Breast epithelium (tissue), 4 donors: ENCODE measurements around the gene MPZ. TPM values are rescaled to one million over a fixed set of nuclear protein-coding genes. Genes with fewer than 3 reads are reported as not detected.

Experiments used
- DNase-seq, 2 donors: peaks; one replicate each; pipeline ENCODE4 v3.0.0-alpha.2; 2019; ENCODE audit warnings: low spot score in 2 of 2
- H3K27ac ChIP-seq, 2 donors: fragments of 200-600 bp; sonication (generic) in 1 of 2; one replicate each; pipeline ENCODE4 v1.5.1; 2016 to 2019; ENCODE audit warnings: mild to moderate bottlenecking in 1 of 2
- H3K27me3 ChIP-seq, 2 donors: fragments of 200-600 bp; sonication (generic) in 1 of 2; one replicate each; pipeline versions ENCODE4 v1.5.1 to v1.6.0; 2017 to 2019; ENCODE audit warnings: control low read depth in 1 of 2, mild to moderate bottlenecking in 1 of 2
- H3K36me3 ChIP-seq: fragments of 200-600 bp; one replicate; pipeline ENCODE4 v1.5.1; 2019
- H3K4me1 ChIP-seq, 2 donors: fragments of 200-600 bp; sonication (generic); one replicate each; pipeline ENCODE4 v1.5.1; 2016 to 2019; ENCODE audit warnings: control low read depth in 1 of 2
- H3K4me3 ChIP-seq, 3 donors: fragments of 200-600 bp; sonication (generic); 1 replicate in 2 of 3; 2 replicates in 1 of 3; pipeline ENCODE4 v1.5.1; 2016 to 2019; ENCODE audit warnings: mild to moderate bottlenecking in 3 of 3, moderate library complexity in 2 of 3
- H3K9me3 ChIP-seq, 2 donors: fragments of 200-600 bp; sonication (generic) in 1 of 2; one replicate each; pipeline ENCODE4 v1.5.1; 2016 to 2019; ENCODE audit warnings: control low read depth in 1 of 2
- POLR2A ChIP-seq: fragments of 450-650 bp; IDR thresholded peaks from one replicate; pipeline ENCODE4 v1.6.1; 2016; ENCODE audit warnings: antibody characterized with exemption, mild to moderate bottlenecking, moderate library complexity
- POLR2AphosphoS5 ChIP-seq, 3 donors: sonication (generic); formaldehyde crosslinking; IDR thresholded peaks; one replicate each; pipeline ENCODE4 v1.6.1; 2017; ENCODE audit warnings: antibody characterized with exemption in 3 of 3
- intact Hi-C: fragments of 100-400 bp; cut with DNase I; formaldehyde crosslinking; loops from one replicate; pipeline ENCODE4 v1.15.1; 2023; ENCODE audit warnings: low total_unique reads
- total RNA-seq, 3 donors: library from RNA; depleted of rRNA; stranded (reverse); fragments of >200 nt; gene quantifications; one replicate each; pipeline ENCODE4 v1.1.0, GENCODE V29; 2016
- TF ChIP-seq, protein P1 (sequence below), 3 donors: fragments of 450-650 bp; IDR thresholded peaks; one replicate each; pipeline ENCODE4 v1.5.1; 2016 to 2017; ENCODE audit warnings: antibody characterized with exemption in 3 of 3, mild to moderate bottlenecking in 3 of 3, moderate library complexity in 3 of 3

Gene MPZ
- total RNA-seq, 3 donors from 2014 or later, result 1.3 to 3.6 (median 3.2) TPM

DNA sequence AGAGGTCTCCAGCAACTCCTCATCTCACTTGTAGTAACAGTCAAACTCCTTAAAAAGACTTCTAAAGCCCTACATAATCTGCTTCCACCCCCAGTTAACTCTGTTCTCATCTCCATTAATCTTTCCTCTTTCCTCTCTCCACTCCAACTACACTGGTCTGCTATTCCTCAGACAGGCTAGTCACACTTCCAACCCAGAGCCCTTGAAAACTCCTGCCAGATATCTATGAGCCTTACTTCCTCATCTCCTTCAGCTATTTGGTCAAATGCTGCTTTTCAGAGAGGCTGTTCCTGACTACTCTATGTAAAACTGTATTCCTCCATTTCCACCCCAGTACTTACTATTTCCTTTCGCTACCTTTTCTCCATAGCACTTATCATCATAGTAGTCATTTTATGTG, 26.8 kb downstream of the MPZ start:
- no peak for TF ChIP-seq POLR2AphosphoS5 (IDR thresholded peaks at IDR 0.05)
- TF ChIP-seq POLR2A, result no peak
- TF ChIP-seq, protein P1, sequence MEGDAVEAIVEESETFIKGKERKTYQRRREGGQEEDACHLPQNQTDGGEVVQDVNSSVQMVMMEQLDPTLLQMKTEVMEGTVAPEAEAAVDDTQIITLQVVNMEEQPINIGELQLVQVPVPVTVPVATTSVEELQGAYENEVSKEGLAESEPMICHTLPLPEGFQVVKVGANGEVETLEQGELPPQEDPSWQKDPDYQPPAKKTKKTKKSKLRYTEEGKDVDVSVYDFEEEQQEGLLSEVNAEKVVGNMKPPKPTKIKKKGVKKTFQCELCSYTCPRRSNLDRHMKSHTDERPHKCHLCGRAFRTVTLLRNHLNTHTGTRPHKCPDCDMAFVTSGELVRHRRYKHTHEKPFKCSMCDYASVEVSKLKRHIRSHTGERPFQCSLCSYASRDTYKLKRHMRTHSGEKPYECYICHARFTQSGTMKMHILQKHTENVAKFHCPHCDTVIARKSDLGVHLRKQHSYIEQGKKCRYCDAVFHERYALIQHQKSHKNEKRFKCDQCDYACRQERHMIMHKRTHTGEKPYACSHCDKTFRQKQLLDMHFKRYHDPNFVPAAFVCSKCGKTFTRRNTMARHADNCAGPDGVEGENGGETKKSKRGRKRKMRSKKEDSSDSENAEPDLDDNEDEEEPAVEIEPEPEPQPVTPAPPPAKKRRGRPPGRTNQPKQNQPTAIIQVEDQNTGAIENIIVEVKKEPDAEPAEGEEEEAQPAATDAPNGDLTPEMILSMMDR (IDR thresholded peaks at IDR 0.05), result no peak

DNA sequence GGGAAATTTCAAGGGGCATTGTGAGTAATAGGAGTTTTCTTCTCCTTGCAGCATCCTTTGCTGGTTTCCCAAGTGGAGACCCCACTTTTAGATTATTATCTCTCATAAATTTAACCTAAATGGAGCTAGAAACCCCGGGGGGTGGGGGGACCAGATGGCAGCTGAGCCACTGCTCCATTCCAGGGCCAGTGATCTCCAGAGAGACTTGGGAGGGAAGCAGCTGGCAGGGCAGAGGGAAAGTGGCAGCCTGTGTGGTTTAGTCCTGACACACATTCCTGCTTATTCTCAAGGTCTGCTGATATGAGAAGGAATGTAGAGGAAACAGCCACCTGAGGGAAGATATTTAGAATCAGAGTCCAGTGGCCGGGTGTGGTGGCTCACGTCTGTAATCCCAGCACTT, 34.9 kb downstream of the MPZ start:
- Histone ChIP-seq H3K27me3 (no peaks in the 10 kb centered on the region), H3K36me3 (no peaks in the 10 kb centered on the region), H3K27ac (no peak overlapping the region), H3K9me3 (no peaks in the 10 kb centered on the region), H3K4me1 (no peaks in the 10 kb centered on the region), H3K4me3 (no peak overlapping the region)
- TF ChIP-seq, protein P1 (IDR thresholded peaks at IDR 0.05), result no peak
- no peak for TF ChIP-seq POLR2AphosphoS5 (IDR thresholded peaks at IDR 0.05)
- TF ChIP-seq POLR2A, result no peak
- intact Hi-C loops, result no loop called here
- DNase-seq, result no peak

More for the DNA sequence above, 26.8 kb downstream of the MPZ start:
- Histone ChIP-seq H3K27me3 (no peaks in the 10 kb centered on the region), H3K36me3 (no peaks in the 10 kb centered on the region), H3K9me3 (no peaks in the 10 kb centered on the region), H3K27ac (no peak overlapping the region), H3K4me1 (no peaks in the 10 kb centered on the region), H3K4me3 (no peak overlapping the region)
- intact Hi-C loops, result no loop called here
- no peak for DNase-seq

DNA sequence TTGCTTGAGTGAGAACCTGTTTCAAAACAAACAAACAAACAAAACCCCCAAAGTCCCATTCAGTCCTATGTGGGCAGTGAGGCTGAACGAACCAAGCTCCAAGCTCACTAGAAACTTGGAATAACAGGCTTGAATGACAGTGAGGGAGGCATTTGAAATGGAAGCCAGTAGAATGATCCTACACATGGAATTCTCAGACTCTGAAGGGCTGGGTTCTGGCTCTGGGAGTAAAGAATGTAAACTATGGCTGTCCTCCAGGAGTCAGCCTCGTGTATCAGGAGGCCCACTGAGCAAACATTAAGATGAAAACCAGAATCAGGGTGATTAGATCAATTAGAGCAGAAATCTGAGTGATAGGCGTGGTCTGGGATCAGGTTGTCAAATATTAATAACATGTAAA, 36.4 kb downstream of the MPZ start:
- Histone ChIP-seq H3K4me1 (no peaks in the 10 kb centered on the region), H3K27me3 (no peaks in the 10 kb centered on the region), H3K27ac (no peak overlapping the region), H3K4me3 (no peak overlapping the region), H3K36me3 (no peaks in the 10 kb centered on the region), H3K9me3 (no peaks in the 10 kb centered on the region)
- DNase-seq, result no peak
- intact Hi-C loops, result no loop called here
- no peak for TF ChIP-seq POLR2A
- TF ChIP-seq, protein P1 (IDR thresholded peaks at IDR 0.05), result no peak
- no peak for TF ChIP-seq POLR2AphosphoS5 (IDR thresholded peaks at IDR 0.05)

DNA sequence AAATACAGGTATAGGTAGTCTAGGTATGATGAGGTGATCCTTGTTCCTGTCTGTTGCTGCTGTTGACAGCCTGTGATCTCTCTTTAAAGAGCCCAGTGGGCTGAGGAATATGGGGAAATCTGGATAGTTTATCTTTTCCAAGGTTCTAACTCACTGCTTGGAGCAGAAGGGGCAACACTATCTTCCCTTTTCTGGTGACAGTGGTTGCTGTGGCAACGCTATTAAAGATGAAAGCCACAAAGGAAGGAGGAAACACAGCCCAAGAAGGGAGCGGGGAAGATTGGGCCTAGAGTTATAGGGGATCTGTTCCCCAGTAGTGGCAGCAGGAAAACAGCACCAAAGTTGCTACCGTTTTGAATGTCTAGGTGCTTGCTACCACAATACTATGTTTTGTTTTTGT, 42.4 kb downstream of the MPZ start:
- TF ChIP-seq POLR2AphosphoS5 (IDR thresholded peaks at IDR 0.05) (no peak), POLR2A (no peak)
- TF ChIP-seq, protein P1 (IDR thresholded peaks at IDR 0.05), result no peak
- Histone ChIP-seq H3K27me3 (no peaks in the 10 kb centered on the region), H3K4me1 (no peaks in the 10 kb centered on the region), H3K27ac (no peak overlapping the region), H3K36me3 (no peaks in the 10 kb centered on the region), H3K9me3 (no peaks in the 10 kb centered on the region), H3K4me3 (no peak overlapping the region)
- intact Hi-C loops, result no loop called here
- DNase-seq, result no peak

DNA sequence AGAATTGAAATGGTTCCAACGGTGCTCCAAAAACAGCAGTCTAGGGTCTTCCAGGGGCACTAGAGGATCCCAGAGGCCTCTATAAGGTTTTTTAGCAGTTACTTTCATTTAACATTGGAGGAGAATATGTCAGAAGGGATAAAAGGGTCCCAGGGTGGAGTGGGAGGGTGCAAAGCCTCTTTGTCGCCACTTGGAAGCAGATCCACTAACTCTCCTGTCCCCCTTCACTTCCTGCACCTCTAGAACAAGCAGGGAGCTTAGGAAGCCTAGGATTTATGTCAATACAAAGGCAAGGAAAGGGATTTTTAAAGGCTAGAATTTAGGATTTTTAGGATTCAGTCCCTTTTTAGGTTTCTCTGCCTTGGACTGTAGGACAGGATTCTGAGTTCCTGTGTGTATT, 42.9 kb downstream of the MPZ start:
- Histone ChIP-seq H3K4me3 (no peak overlapping the region), H3K9me3 (no peaks in the 10 kb centered on the region), H3K36me3 (no peaks in the 10 kb centered on the region), H3K27me3 (no peaks in the 10 kb centered on the region), H3K4me1 (no peaks in the 10 kb centered on the region), H3K27ac (no peak overlapping the region)
- DNase-seq, result no peak
- TF ChIP-seq POLR2A, result no peak
- TF ChIP-seq, protein P1 (IDR thresholded peaks at IDR 0.05), result no peak
- no peak for TF ChIP-seq POLR2AphosphoS5 (IDR thresholded peaks at IDR 0.05)
- intact Hi-C loops, result no loop called here
